PC-9 (cell line): ENCODE results near the gene CTIF. TPM values are rescaled to one million over a fixed set of nuclear protein-coding genes. Genes with fewer than 3 reads are reported as not detected.

Experiments used
- BruUV-seq: library from RNA; stranded (reverse); fragments of 400-500 nt; replicated peaks from 2 replicates; lab custom pipeline; 2021; lab: Mats Ljungman, UMichigan
- CTCF ChIA-PET: fragments of 300-600 bp; sonication (Branson Sonifier 250); formaldehyde crosslinking; loops from one replicate; lab custom pipeline; 2022; ENCODE audit warnings: antibody characterized with exemption; lab: Charles Lee
- POLR2A ChIA-PET: fragments of 300-600 bp; sonication (Branson Sonifier 250); formaldehyde crosslinking; loops from one replicate; lab custom pipeline; 2022; ENCODE audit warnings: antibody characterized with exemption; ENCODE audit not compliant: unreplicated experiment; lab: Charles Lee
- DNase-seq, 2 experiments: peaks; one replicate each; pipeline versions ENCODE4 v3.0.0 to v3.0.0-alpha.2; 2015 to 2022; ENCODE audit warnings: mixed read lengths in 1 of 2
- H2AFZ ChIP-seq: fragments of 200-600 bp; sonication (generic); 2 replicates; pipeline ENCODE4 v1.8.1; 2017; ENCODE audit warnings: antibody characterized with exemption
- H3F3A ChIP-seq: fragments of 200-600 bp; sonication (generic); 2 replicates; pipeline ENCODE4 v1.8.1; 2017; ENCODE audit warnings: antibody characterized with exemption, mild to moderate bottlenecking, low read depth; ENCODE audit not compliant: insufficient read depth
- H3K27ac ChIP-seq: fragments of 200-600 bp; sonication (generic); 2 replicates; pipeline ENCODE4 v1.6.1; 2016; ENCODE audit warnings: mixed run types
- H3K27me3 ChIP-seq: fragments of 200-600 bp; sonication (generic); 2 replicates; pipeline ENCODE4 v1.6.1; 2016; ENCODE audit warnings: low read depth, mixed run types; ENCODE audit not compliant: insufficient read depth
- H3K36me3 ChIP-seq: fragments of 200-600 bp; sonication (generic); 2 replicates; pipeline ENCODE4 v1.6.1; 2016; ENCODE audit warnings: low read depth, mixed run types
- H3K4me1 ChIP-seq: fragments of 200-600 bp; sonication (generic); replicated peaks from 2 replicates; pipeline ENCODE4 v1.6.1; 2016; ENCODE audit warnings: mixed run types; ENCODE audit not compliant: insufficient read depth
- H3K4me2 ChIP-seq: fragments of 200-600 bp; sonication (generic); 2 replicates; pipeline ENCODE4 v1.6.1; 2017; ENCODE audit warnings: mixed run types
- H3K4me3 ChIP-seq: fragments of 200-600 bp; sonication (generic); 2 replicates; pipeline ENCODE4 v1.6.1; 2016; ENCODE audit warnings: mixed run types
- H3K79me2 ChIP-seq: fragments of 200-600 bp; sonication (generic); 2 replicates; pipeline ENCODE4 v1.6.1; 2017; ENCODE audit warnings: low read depth, mixed run types
- H3K9me2 ChIP-seq: fragments of 200-600 bp; sonication (generic); 2 replicates; pipeline ENCODE4 v1.8.1; 2017; ENCODE audit warnings: mild to moderate bottlenecking; ENCODE audit not compliant: insufficient read depth
- H3K9me3 ChIP-seq: fragments of 200-600 bp; sonication (generic); 2 replicates; pipeline ENCODE4 v1.8.1; 2016; ENCODE audit warnings: low read depth; ENCODE audit not compliant: insufficient read depth
- H4K20me1 ChIP-seq: fragments of 200-600 bp; sonication (generic); 2 replicates; pipeline ENCODE4 v1.8.1; 2017; ENCODE audit not compliant: insufficient read depth
- CTCF ChIP-seq: fragments of 200-600 bp; sonication (generic); conservative IDR thresholded peaks from 2 replicates; pipeline ENCODE4 v1.6.1; 2017; ENCODE audit warnings: mixed run types, antibody characterized with exemption, mild to moderate bottlenecking, moderate library complexity
- EZH2 ChIP-seq: fragments of 200-600 bp; sonication (generic); IDR thresholded peaks from 2 replicates; pipeline ENCODE4 v1.8.0; 2017; ENCODE audit warnings: antibody characterized with exemption, low read depth
- intact Hi-C: fragments of 100-400 bp; cut with micrococcal nuclease; formaldehyde crosslinking; loops from one replicate; pipeline ENCODE4 v1.10.0; 2022; ENCODE audit not compliant: unreplicated experiment
- total RNA-seq: library from RNA; stranded (reverse); gene quantifications from 2 replicates; pipeline ENCODE4 v1.2.3, GENCODE V29; 2021

CTIF gene
- total RNA-seq, 1 experiment from 2014 or later, result 26.2 TPM

- no peaks in the 10 kb centered on the region for H3K79me2 ChIP-seq
- no peak overlapping the region for H3K4me3 ChIP-seq
- intact Hi-C loops, result no loop called here
- H3K9me3 ChIP-seq, result no peaks in the 10 kb centered on the region
- no peak for TF ChIP-seq CTCF
- no peak for TF ChIP-seq EZH2
- BruUV-seq, result no TSS peak
- H3K4me2 ChIP-seq, result no peak overlapping the region
- H3K36me3 ChIP-seq, result no peaks in the 10 kb centered on the region
- CTCF ChIA-PET, result no interaction called here
- no peaks in the 10 kb centered on the region for H3K9me2 ChIP-seq
- no peaks in the 10 kb centered on the region for H4K20me1 ChIP-seq
- H3K27me3 ChIP-seq, result no peaks in the 10 kb centered on the region
- no peaks in the 10 kb centered on the region for H3F3A ChIP-seq
- POLR2A ChIA-PET, result no interaction called here
- no peak overlapping the region for H2AFZ ChIP-seq
- no peak for DNase-seq
- H3K4me1 ChIP-seq, result no peaks in the 10 kb centered on the region
- no peak overlapping the region for H3K27ac ChIP-seq
Measured at GRCh38 chr18:48857023-48857694, 318.3 kb downstream of the CTIF start.

- Histone ChIP-seq H3K9me3 (no peaks in the 10 kb centered on the region), H3K9me2 (no peaks in the 10 kb centered on the region), H3K36me3 (no peaks in the 10 kb centered on the region), H3K4me3 (no peak overlapping the region), H2AFZ (no peak overlapping the region), H3K4me2 (no peak overlapping the region), H3F3A (no peaks in the 10 kb centered on the region; the same call in 1 of the 2 replicates), H3K4me1 (no peaks in the 10 kb centered on the region), H4K20me1 (no peaks in the 10 kb centered on the region), H3K79me2 (no peaks in the 10 kb centered on the region), H3K27ac (no peak overlapping the region), H3K27me3 (no peaks in the 10 kb centered on the region)
- BruUV-seq, result no TSS peak
- ChIA-PET POLR2A (interaction anchor here (0.5 kb wide), 1 partner anchor 159 kb away, joined by 4 read pairs; no protein-coding TSS in a partner anchor), CTCF (no interaction called here)
- no peak for TF ChIP-seq CTCF
- TF ChIP-seq EZH2, result no peak
- intact Hi-C loops, result no loop called here
- no peak for DNase-seq
Measured at GRCh38 chr18:48858676-48859075, 319.8 kb downstream of the CTIF start.

GRCh38 chr18:48859311-48860268 is 320.8 kb downstream of the CTIF start:
- Histone ChIP-seq H3K27ac (no peak overlapping the region), H3F3A (no peaks in the 10 kb centered on the region; the same call in 1 of the 2 replicates), H3K9me3 (no peaks in the 10 kb centered on the region), H3K9me2 (no peaks in the 10 kb centered on the region), H4K20me1 (no peaks in the 10 kb centered on the region), H3K27me3 (no peaks in the 10 kb centered on the region), H3K4me1 (no peaks in the 10 kb centered on the region), H2AFZ (no peak overlapping the region), H3K79me2 (no peaks in the 10 kb centered on the region), H3K4me2 (no peak overlapping the region), H3K36me3 (no peaks in the 10 kb centered on the region), H3K4me3 (no peak overlapping the region)
- TF ChIP-seq CTCF (no peak), EZH2 (no peak)
- DNase-seq, result no peak
- no TSS peak for BruUV-seq
- intact Hi-C loops, result no loop called here
- POLR2A ChIA-PET, result no interaction called here
- CTCF ChIA-PET, result no interaction called here
